H9 (cell line): ENCODE results near the gene SLC23A3. TPM values are rescaled to one million over a fixed set of nuclear protein-coding genes. Genes with fewer than 3 reads are reported as not detected.
A peak's percentile ranks its signal among the peaks of the same experiment; 100 is the strongest.

Source experiments
- DNase-seq: peaks from one replicate; pipeline ENCODE4 v3.0.0-alpha.2; 2017
- H2AFZ ChIP-seq: one replicate; pipeline ENCODE4 v1.6.1; 2013; ENCODE audit warnings: mild to moderate bottlenecking, low read length, control low read depth, moderate library complexity
- H2AK5ac ChIP-seq: 2 replicates; pipeline ENCODE4 v1.6.1; 2013; ENCODE audit warnings: low read length, control low read depth, mixed read lengths; ENCODE audit not compliant: insufficient read length
- H2BK120ac ChIP-seq: one replicate; pipeline ENCODE4 v1.6.1; 2013; ENCODE audit warnings: low read depth, mild to moderate bottlenecking, low read length, control low read depth, inconsistent platforms; ENCODE audit not compliant: poor library complexity, severe bottlenecking
- H2BK12ac ChIP-seq: 2 replicates; pipeline ENCODE4 v1.6.1; 2013; ENCODE audit warnings: low read length, control low read depth, mixed read lengths, low read depth; ENCODE audit not compliant: insufficient read length
- H2BK15ac ChIP-seq: 2 replicates; pipeline ENCODE4 v1.6.1; 2013; ENCODE audit warnings: low read depth, low read length, control low read depth
- H2BK20ac ChIP-seq: one replicate; pipeline ENCODE4 v1.6.1; 2013; ENCODE audit warnings: low read depth, mild to moderate bottlenecking, low read length, control low read depth, inconsistent platforms; ENCODE audit not compliant: poor library complexity, severe bottlenecking
- H2BK5ac ChIP-seq: 2 replicates; pipeline ENCODE4 v1.6.1; 2013; ENCODE audit warnings: low read length, control low read depth, mixed read lengths; ENCODE audit not compliant: insufficient read length
- H3K14ac ChIP-seq: 2 replicates; pipeline ENCODE4 v1.6.1; 2013; ENCODE audit warnings: low read length, control low read depth; ENCODE audit not compliant: insufficient read depth
- H3K18ac ChIP-seq: 2 replicates; pipeline ENCODE4 v1.6.1; 2013; ENCODE audit warnings: low read depth, mild to moderate bottlenecking, mixed read lengths, low read length, control low read depth; ENCODE audit not compliant: insufficient read length
- H3K23ac ChIP-seq: 2 replicates; pipeline ENCODE4 v1.6.1; 2013; ENCODE audit warnings: low read length, control low read depth, mixed read lengths, low read depth; ENCODE audit not compliant: insufficient read length
- H3K23me2 ChIP-seq: 2 replicates; pipeline ENCODE4 v1.6.1; 2013; ENCODE audit warnings: low read depth, mild to moderate bottlenecking, mixed read lengths, low read length, control low read depth; ENCODE audit not compliant: insufficient read length, poor library complexity, severe bottlenecking
- H3K27ac ChIP-seq: 2 replicates; pipeline ENCODE4 v1.5.1; 2013; ENCODE audit warnings: low read length, control low read depth, mixed read lengths, low read depth; ENCODE audit not compliant: insufficient read length
- H3K27me3 ChIP-seq: 2 replicates; pipeline ENCODE4 v1.6.1; 2013; ENCODE audit warnings: low read length, control low read depth, inconsistent platforms; ENCODE audit not compliant: insufficient read depth
- H3K4ac ChIP-seq: 2 replicates; pipeline ENCODE4 v1.6.1; 2013; ENCODE audit warnings: low read depth, mild to moderate bottlenecking, control low read depth, inconsistent platforms, low read length, moderate library complexity
- H3K4me1 ChIP-seq: 2 replicates; pipeline ENCODE4 v1.6.1; 2013; ENCODE audit warnings: low read length, control low read depth, inconsistent platforms; ENCODE audit not compliant: insufficient read depth
- H3K4me2 ChIP-seq: 2 replicates; pipeline ENCODE4 v1.6.1; 2013; ENCODE audit warnings: low read length, control low read depth, mixed read lengths; ENCODE audit not compliant: insufficient read length, insufficient read depth
- H3K56ac ChIP-seq: 2 replicates; pipeline ENCODE4 v1.6.1; 2013; ENCODE audit warnings: low read depth, mild to moderate bottlenecking, mixed read lengths, low read length, control low read depth; ENCODE audit not compliant: insufficient read length
- H3K79me1 ChIP-seq: 2 replicates; pipeline ENCODE4 v1.6.1; 2013; ENCODE audit warnings: low read depth, mild to moderate bottlenecking, moderate library complexity, low read length, control low read depth, inconsistent platforms; ENCODE audit not compliant: insufficient read depth, poor library complexity, severe bottlenecking
- H3K79me2 ChIP-seq: 2 replicates; pipeline ENCODE4 v1.6.1; 2013; ENCODE audit warnings: low read length, control low read depth, inconsistent platforms; ENCODE audit not compliant: insufficient read depth
- H3K9ac ChIP-seq: 2 replicates; pipeline ENCODE4 v1.6.1; 2013; ENCODE audit warnings: low read length, control low read depth, mixed read lengths; ENCODE audit not compliant: insufficient read length; ENCODE audit errors: extremely low read depth
- H3K9me3 ChIP-seq: one replicate; pipeline ENCODE4 v1.6.1; 2013; ENCODE audit warnings: low read depth, low read length, inconsistent platforms; ENCODE audit not compliant: control insufficient read depth
- H3T11ph ChIP-seq: one replicate; pipeline ENCODE4 v1.6.1; 2013; ENCODE audit warnings: mild to moderate bottlenecking, low read length, control low read depth, inconsistent platforms
- H4K20me1 ChIP-seq: one replicate; pipeline ENCODE4 v1.6.1; 2013; ENCODE audit not compliant: control insufficient read depth, insufficient read length, insufficient read depth
- H4K5ac ChIP-seq: 2 replicates; pipeline ENCODE4 v1.6.1; 2013; ENCODE audit warnings: low read depth, mild to moderate bottlenecking, mixed read lengths, low read length, control low read depth; ENCODE audit not compliant: insufficient read length
- H4K8ac ChIP-seq: replicated peaks from 2 replicates; pipeline ENCODE4 v1.6.1; 2013; ENCODE audit warnings: low read length, control low read depth, mixed read lengths, low read depth; ENCODE audit not compliant: insufficient read length
- H4K91ac ChIP-seq: 2 replicates; pipeline ENCODE4 v1.6.1; 2013; ENCODE audit warnings: low read depth, mild to moderate bottlenecking, moderate library complexity, mixed read lengths, low read length, control low read depth; ENCODE audit not compliant: insufficient read length
- H3K27ac Mint-ChIP-seq, 3 experiments: 2 replicates in 2 of 3; 3 replicates in 1 of 3; pipeline ENCODE4 v1.8.0; 2020 to 2021; ENCODE audit warnings: mixed read lengths in 3 of 3, mild to moderate bottlenecking in 1 of 3, moderate library complexity in 1 of 3
- H3K27me3 Mint-ChIP-seq: 2 replicates; pipeline ENCODE4 v1.8.0; 2021; ENCODE audit warnings: low read depth, mild to moderate bottlenecking, moderate library complexity, mixed read lengths
- H3K36me3 Mint-ChIP-seq, 3 experiments: 2 replicates in 2 of 3; 3 replicates in 1 of 3; pipeline ENCODE4 v1.8.0; 2020 to 2021; ENCODE audit warnings: low read depth in 3 of 3, mixed read lengths in 3 of 3; ENCODE audit not compliant: insufficient read depth in 1 of 3
- H3K4me1 Mint-ChIP-seq, 2 experiments: 2 replicates each; pipeline ENCODE4 v1.8.0; 2020; ENCODE audit warnings: mixed read lengths in 2 of 2
- H3K4me3 Mint-ChIP-seq, 2 experiments: 2 replicates in 1 of 2; 3 replicates in 1 of 2; pipeline ENCODE4 v1.8.0; 2020 to 2021; ENCODE audit warnings: mild to moderate bottlenecking in 2 of 2, mixed read lengths in 2 of 2, moderate library complexity in 1 of 2
- H3K9me3 Mint-ChIP-seq, 2 experiments: 2 replicates in 1 of 2; 3 replicates in 1 of 2; pipeline ENCODE4 v1.8.0; 2020; ENCODE audit warnings: mild to moderate bottlenecking in 2 of 2, mixed read lengths in 2 of 2, moderate library complexity in 1 of 2
- CTCF ChIP-seq: fragments of 200-600 bp; sonication (generic); conservative IDR thresholded peaks from 3 replicates; pipeline ENCODE4 v1.8.0; 2021; ENCODE audit warnings: antibody characterized with exemption, mild to moderate bottlenecking
- WGBS: extraction: QIAGEN DNeasy Blood & Tissue Kit; methylation state at CpG from one replicate; pipeline ENCODE4 v1.1.7; 2013; ENCODE audit warnings: missing lambda C conversion rate, low lambda C conversion rate, mixed read lengths; ENCODE audit not compliant: insufficient read length; ENCODE audit errors: extremely low coverage; 5-methylcytosine and 5-hydroxymethylcytosine counted together
- total RNA-seq: library from RNA; stranded (reverse); gene quantifications from 2 replicates; pipeline ENCODE4 v1.2.1, GENCODE V29; 2021

SLC23A3 gene
- total RNA-seq, 1 experiment from 2014 or later = 1.2 TPM

DNA sequence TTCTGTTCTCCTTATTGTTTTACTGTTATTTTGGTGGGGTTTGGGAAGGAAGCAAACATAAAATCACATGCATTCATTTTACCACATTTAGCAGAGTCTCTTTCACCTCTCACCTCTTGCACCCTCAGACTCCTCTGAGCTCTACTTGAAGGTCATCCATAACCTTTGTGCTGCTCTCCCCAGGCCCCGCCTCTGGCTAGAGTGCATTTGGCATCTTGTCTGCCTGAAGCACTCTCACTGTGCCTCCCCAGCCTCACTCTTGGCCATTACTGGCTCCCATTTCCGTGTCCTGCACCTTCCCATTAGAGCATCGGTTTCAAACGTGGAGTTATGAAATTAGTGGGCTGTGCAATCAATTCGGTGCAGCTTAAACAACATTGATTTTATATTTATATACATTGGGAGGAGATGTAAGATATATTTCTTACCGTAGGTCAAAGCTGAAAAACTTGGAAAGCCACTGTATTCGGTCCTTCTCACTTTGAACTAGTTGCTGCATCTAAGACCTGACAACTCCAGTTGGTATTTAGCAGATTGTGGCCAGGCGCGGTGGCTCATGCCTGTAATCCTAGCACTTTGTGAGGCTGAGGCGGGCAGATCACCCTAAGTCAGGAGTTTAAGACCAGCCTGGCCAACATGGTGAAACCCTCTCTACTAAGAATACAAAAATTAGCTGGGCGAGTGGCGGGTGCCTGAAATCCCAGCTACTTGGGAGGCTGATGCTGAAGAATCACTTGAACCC lies 29.8 kb upstream of the SLC23A3 start:
- no peak for DNase-seq
- Histone ChIP-seq H2BK120ac (no peak overlapping the region), H4K91ac (no peak overlapping the region), H2BK12ac (no peak overlapping the region), H3K23me2 (no peaks in the 10 kb centered on the region), H4K5ac (no peak overlapping the region), H4K8ac (no peak overlapping the region), H3K79me1 (no peaks in the 10 kb centered on the region), H3T11ph (no peak overlapping the region), H2AK5ac (peak overlapping the region; percentile 80), H3K14ac (no peak overlapping the region), H3K27ac (no peak overlapping the region), H3K9ac (no peak overlapping the region), H4K20me1 (no peaks in the 10 kb centered on the region), H2BK5ac (no peak overlapping the region), H3K27me3 (no peaks in the 10 kb centered on the region), H3K9me3 (no peaks in the 10 kb centered on the region), H3K18ac (peak overlapping the region; percentile 25), H2BK15ac (no peak overlapping the region), H3K4ac (no peak overlapping the region), H3K23ac (no peak overlapping the region), H3K79me2 (no peaks in the 10 kb centered on the region), H2AFZ (no peak overlapping the region), H2BK20ac (no peak overlapping the region), H3K4me1 (no peaks in the 10 kb centered on the region), H3K4me2 (no peak overlapping the region), H3K56ac (no peak overlapping the region)
- TF ChIP-seq CTCF = no peak
- Mint-ChIP-seq H3K4me3 (peak overlapping the region in 1 of 2 experiments; percentile 18; a peak in 1 of 5 replicates), H3K27ac (no peak overlapping the region; a peak in 1 of 7 replicates), H3K36me3 (peaks cover 2 to 4% (median 3%) of the 10 kb centered on the region in 3 experiments; a peak in 4 of 7 replicates), H3K27me3 (peaks cover 19% of the 10 kb centered on the region), H3K9me3 (peaks cover 6 to 7% of the 10 kb centered on the region in 2 experiments; a peak in 4 of 5 replicates), H3K4me1 (peaks cover 11 to 20% of the 10 kb centered on the region in 2 experiments)
- no CpG with 5 or more reads among the region's 12 CpGs for WGBS
